Breast epithelium (tissue), 4 donors: ENCODE measurements around the gene KLF8. TPM values are rescaled to one million over a fixed set of nuclear protein-coding genes. Genes with fewer than 3 reads are reported as not detected.

Source experiments
- DNase-seq, 2 donors: peaks; one replicate each; pipeline ENCODE4 v3.0.0-alpha.2; 2019; ENCODE audit warnings: low spot score in 2 of 2
- H3K27ac ChIP-seq, 2 donors: fragments of 200-600 bp; sonication (generic) in 1 of 2; one replicate each; pipeline ENCODE4 v1.5.1; 2016 to 2019; ENCODE audit warnings: mild to moderate bottlenecking in 1 of 2
- H3K27me3 ChIP-seq, 2 donors: fragments of 200-600 bp; sonication (generic) in 1 of 2; one replicate each; pipeline versions ENCODE4 v1.5.1 to v1.6.0; 2017 to 2019; ENCODE audit warnings: control low read depth in 1 of 2, mild to moderate bottlenecking in 1 of 2
- H3K36me3 ChIP-seq: fragments of 200-600 bp; one replicate; pipeline ENCODE4 v1.5.1; 2019
- H3K4me1 ChIP-seq, 2 donors: fragments of 200-600 bp; sonication (generic); one replicate each; pipeline ENCODE4 v1.5.1; 2016 to 2019; ENCODE audit warnings: control low read depth in 1 of 2
- H3K4me3 ChIP-seq, 3 donors: fragments of 200-600 bp; sonication (generic); 1 replicate in 2 of 3; 2 replicates in 1 of 3; pipeline ENCODE4 v1.5.1; 2016 to 2019; ENCODE audit warnings: mild to moderate bottlenecking in 3 of 3, moderate library complexity in 2 of 3
- H3K9me3 ChIP-seq, 2 donors: fragments of 200-600 bp; sonication (generic) in 1 of 2; one replicate each; pipeline ENCODE4 v1.5.1; 2016 to 2019; ENCODE audit warnings: control low read depth in 1 of 2
- CTCF ChIP-seq, 3 donors: fragments of 450-650 bp; IDR thresholded peaks; one replicate each; pipeline ENCODE4 v1.5.1; 2016 to 2017; ENCODE audit warnings: antibody characterized with exemption in 3 of 3, mild to moderate bottlenecking in 3 of 3, moderate library complexity in 3 of 3
- POLR2A ChIP-seq: fragments of 450-650 bp; IDR thresholded peaks from one replicate; pipeline ENCODE4 v1.6.1; 2016; ENCODE audit warnings: antibody characterized with exemption, mild to moderate bottlenecking, moderate library complexity
- POLR2AphosphoS5 ChIP-seq, 3 donors: sonication (generic); formaldehyde crosslinking; IDR thresholded peaks; one replicate each; pipeline ENCODE4 v1.6.1; 2017; ENCODE audit warnings: antibody characterized with exemption in 3 of 3
- intact Hi-C: fragments of 100-400 bp; cut with DNase I; formaldehyde crosslinking; loops from one replicate; pipeline ENCODE4 v1.15.1; 2023; ENCODE audit warnings: low total_unique reads
- total RNA-seq, 3 donors: library from RNA; depleted of rRNA; stranded (reverse); fragments of >200 nt; gene quantifications; one replicate each; pipeline ENCODE4 v1.1.0, GENCODE V29; 2016

KLF8 gene
- total RNA-seq, 3 donors from 2014 or later = 23.6 to 27.4 (median 25.4) TPM

- Histone ChIP-seq H3K9me3 (peaks cover 0 to 4% of the 10 kb centered on the region in 2 donors), H3K4me1 (no peaks in the 10 kb centered on the region), H3K27me3 (peaks cover 0 to 16% of the 10 kb centered on the region in 2 donors), H3K36me3 (no peaks in the 10 kb centered on the region), H3K4me3 (no peak overlapping the region), H3K27ac (no peak overlapping the region)
- TF ChIP-seq POLR2AphosphoS5 (IDR thresholded peaks at IDR 0.05) (no peak), CTCF (IDR thresholded peaks at IDR 0.05) (no peak), POLR2A (no peak)
- no peak for DNase-seq
- intact Hi-C loops = no loop called here
Measured at GRCh38 chrX:56314334-56314733, 82.2 kb downstream of the KLF8 start.

- Histone ChIP-seq H3K27ac (no peak overlapping the region), H3K36me3 (no peaks in the 10 kb centered on the region), H3K9me3 (peaks cover 4 to 10% of the 10 kb centered on the region in 2 donors), H3K27me3 (peaks cover 0 to 10% of the 10 kb centered on the region in 2 donors), H3K4me1 (no peaks in the 10 kb centered on the region), H3K4me3 (no peak overlapping the region)
- TF ChIP-seq POLR2A = no peak
- no peak for TF ChIP-seq POLR2AphosphoS5 (IDR thresholded peaks at IDR 0.05)
- TF ChIP-seq CTCF (IDR thresholded peaks at IDR 0.05) = no peak
- DNase-seq = no peak
- intact Hi-C loops = no loop called here
Measured at GRCh38 chrX:56318076-56318475, 85.9 kb downstream of the KLF8 start.

GRCh38 chrX:56319165-56319564 is 87.0 kb downstream of the KLF8 start:
- TF ChIP-seq CTCF (IDR thresholded peaks at IDR 0.05) = no peak
- TF ChIP-seq POLR2AphosphoS5 (IDR thresholded peaks at IDR 0.05) = no peak
- TF ChIP-seq POLR2A = no peak
- H3K27ac ChIP-seq = no peak overlapping the region
- H3K36me3 ChIP-seq = no peaks in the 10 kb centered on the region
- DNase-seq = no peak
- peaks cover 4 to 14% of the 10 kb centered on the region in 2 donors for H3K9me3 ChIP-seq
- H3K27me3 ChIP-seq = peaks cover 0 to 10% of the 10 kb centered on the region in 2 donors
- intact Hi-C loops = no loop called here
- no peak overlapping the region for H3K4me3 ChIP-seq
- no peaks in the 10 kb centered on the region for H3K4me1 ChIP-seq
